ENCODE results near the gene KIAA0753. TPM values are rescaled to one million over a fixed set of nuclear protein-coding genes. Genes with fewer than 3 reads are reported as not detected.

Gene KIAA0753
- total RNA-seq, 2 donors from 2014 or later: 6.9 to 13.5 TPM

DNA sequence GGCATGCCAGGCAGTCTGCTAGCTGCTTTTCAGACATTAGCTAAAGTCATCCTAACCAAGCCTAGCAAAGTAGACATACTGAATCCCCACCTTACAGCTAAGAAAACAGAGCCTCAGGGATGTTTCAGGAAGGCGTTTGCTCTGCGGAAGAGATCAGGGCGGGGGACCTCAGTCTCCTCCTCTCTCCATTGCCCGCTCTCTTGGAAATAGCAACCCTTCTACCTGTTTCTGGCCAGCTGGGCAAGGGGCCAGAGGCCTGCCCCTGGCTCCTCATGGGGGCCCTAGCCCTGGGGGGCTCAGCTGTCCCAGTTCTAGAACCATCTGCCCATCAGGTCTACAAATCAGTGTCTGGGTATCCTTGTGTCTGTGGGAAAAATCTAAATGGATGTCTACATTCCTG, 98.6 kb downstream of the KIAA0753 start:
- no peaks in the 10 kb centered on the region for H3K9me3 ChIP-seq
- H3K27me3 ChIP-seq: no peaks in the 10 kb centered on the region
- H3K27ac ChIP-seq: no peak overlapping the region
- WGBS, 2 donors: 84 to 100% methylated on average over 4 of the region's 4 CpGs
- no peak overlapping the region for H3K4me3 ChIP-seq
- no peak for TF ChIP-seq POLR2A (IDR thresholded peaks at IDR 0.05)
- TF ChIP-seq CTCF (IDR thresholded peaks at IDR 0.05): no peak
- no peaks in the 10 kb centered on the region for H3K4me1 ChIP-seq
- DNase-seq: no peak
- H3K36me3 ChIP-seq (replicated peaks in 1 of 2; ENCODE audit: insufficient read depth in 1 of 2, low read depth in 2 of 2): no peaks in the 10 kb centered on the region
- intact Hi-C loops (cut with DNase I): no loop called here
- ATAC-seq: no peak

- TF ChIP-seq CTCF (IDR thresholded peaks at IDR 0.05) (no peak), POLR2A (IDR thresholded peaks at IDR 0.05) (no peak)
- Histone ChIP-seq H3K27ac (no peak overlapping the region), H3K4me3 (no peak overlapping the region), H3K9me3 (no peaks in the 10 kb centered on the region), H3K27me3 (no peaks in the 10 kb centered on the region), H3K36me3 (replicated peaks in 1 of 2; ENCODE audit: insufficient read depth in 1 of 2, low read depth in 2 of 2) (no peaks in the 10 kb centered on the region), H3K4me1 (no peaks in the 10 kb centered on the region)
- intact Hi-C loops (cut with DNase I): no loop called here
- no peak for DNase-seq
- WGBS, 2 donors: 54 to 60% methylated on average over 3 of the region's 3 CpGs
- ATAC-seq: no peak
Observed at GRCh38 chr17:6539871-6540270, 100.6 kb downstream of the KIAA0753 start.

- Histone ChIP-seq H3K36me3 (replicated peaks in 1 of 2; ENCODE audit: insufficient read depth in 1 of 2, low read depth in 2 of 2) (no peaks in the 10 kb centered on the region), H3K9me3 (no peaks in the 10 kb centered on the region), H3K4me1 (no peaks in the 10 kb centered on the region), H3K27ac (no peak overlapping the region), H3K4me3 (no peak overlapping the region), H3K27me3 (no peaks in the 10 kb centered on the region)
- intact Hi-C loops (cut with DNase I): no loop called here
- TF ChIP-seq POLR2A (IDR thresholded peaks at IDR 0.05): no peak
- no peak for TF ChIP-seq CTCF (IDR thresholded peaks at IDR 0.05)
- ATAC-seq (no peak), DNase-seq (no peak)
- WGBS, 2 donors: 81 to 90% methylated on average over 8 to 10 of the region's 10 CpGs
Observed at GRCh38 chr17:6536566-6537065, 103.9 kb downstream of the KIAA0753 start.

- Histone ChIP-seq H3K27ac (no peak overlapping the region), H3K4me3 (no peak overlapping the region), H3K9me3 (no peaks in the 10 kb centered on the region), H3K36me3 (replicated peaks in 1 of 2; ENCODE audit: insufficient read depth in 1 of 2, low read depth in 2 of 2) (no peaks in the 10 kb centered on the region), H3K4me1 (no peaks in the 10 kb centered on the region), H3K27me3 (no peaks in the 10 kb centered on the region)
- TF ChIP-seq CTCF (IDR thresholded peaks at IDR 0.05): no peak
- 71 to 80% methylated on average over 10 of the region's 10 CpGs for WGBS, 2 donors
- intact Hi-C loops (cut with DNase I): no loop called here
- DNase-seq: no peak
- ATAC-seq: no peak
Observed at GRCh38 chr17:6536053-6536452, 104.5 kb downstream of the KIAA0753 start.

DNA sequence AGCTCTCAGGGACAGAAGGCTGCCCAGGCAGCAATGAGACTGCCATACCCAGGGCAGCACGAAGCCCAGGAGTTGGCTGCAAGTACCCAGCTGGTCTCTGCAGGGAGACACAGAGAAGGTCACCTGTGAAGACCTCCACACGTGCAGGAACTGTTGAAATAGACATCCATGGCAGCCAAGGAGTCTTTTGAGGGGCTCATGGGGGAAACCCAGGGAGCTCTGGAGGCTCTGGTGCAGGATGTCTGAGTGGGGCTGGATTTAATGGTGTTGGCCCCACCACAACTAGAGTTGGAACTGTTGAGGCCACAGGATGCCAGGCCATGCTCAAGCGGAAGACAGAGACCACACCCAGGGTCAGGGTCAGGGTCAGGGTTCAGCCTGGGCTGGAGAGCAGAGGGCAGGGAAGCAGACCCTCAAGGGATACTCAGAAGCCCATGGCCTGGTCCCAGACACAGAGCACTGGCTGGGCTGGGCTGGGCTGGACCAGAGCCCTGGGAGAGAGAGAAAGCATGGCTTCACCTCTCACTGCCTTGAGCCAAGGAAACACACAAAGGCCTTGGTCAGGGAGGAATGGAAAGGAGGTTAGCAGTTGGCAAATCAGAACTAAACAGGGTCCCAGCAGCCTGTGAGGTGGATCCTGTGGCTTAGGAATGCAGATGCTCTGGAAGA, 105.5 kb downstream of the KIAA0753 start:
- 68 to 86% methylated on average over 2 to 3 of the region's 3 CpGs for WGBS, 2 donors
- ATAC-seq (no peak), DNase-seq (no peak)
- no peaks in the 10 kb centered on the region for H3K9me3 ChIP-seq
- intact Hi-C loops (cut with DNase I): no loop called here
- H3K27me3 ChIP-seq: no peaks in the 10 kb centered on the region
- H3K4me1 ChIP-seq: no peaks in the 10 kb centered on the region
- no peaks in the 10 kb centered on the region for H3K36me3 ChIP-seq (replicated peaks in 1 of 2; ENCODE audit: insufficient read depth in 1 of 2, low read depth in 2 of 2)
- TF ChIP-seq POLR2A (IDR thresholded peaks at IDR 0.05): no peak
- TF ChIP-seq CTCF (IDR thresholded peaks at IDR 0.05): no peak
- H3K27ac ChIP-seq: no peak overlapping the region
- no peak overlapping the region for H3K4me3 ChIP-seq
